ENCODE measurements around the gene KIF19. TPM values are rescaled to one million over a fixed set of nuclear protein-coding genes. Genes with fewer than 3 reads are reported as not detected.

The KIF19 gene
- total RNA-seq, 3 donors from 2014 or later = 0.73 to 7.4 (median 2.4) TPM

DNA sequence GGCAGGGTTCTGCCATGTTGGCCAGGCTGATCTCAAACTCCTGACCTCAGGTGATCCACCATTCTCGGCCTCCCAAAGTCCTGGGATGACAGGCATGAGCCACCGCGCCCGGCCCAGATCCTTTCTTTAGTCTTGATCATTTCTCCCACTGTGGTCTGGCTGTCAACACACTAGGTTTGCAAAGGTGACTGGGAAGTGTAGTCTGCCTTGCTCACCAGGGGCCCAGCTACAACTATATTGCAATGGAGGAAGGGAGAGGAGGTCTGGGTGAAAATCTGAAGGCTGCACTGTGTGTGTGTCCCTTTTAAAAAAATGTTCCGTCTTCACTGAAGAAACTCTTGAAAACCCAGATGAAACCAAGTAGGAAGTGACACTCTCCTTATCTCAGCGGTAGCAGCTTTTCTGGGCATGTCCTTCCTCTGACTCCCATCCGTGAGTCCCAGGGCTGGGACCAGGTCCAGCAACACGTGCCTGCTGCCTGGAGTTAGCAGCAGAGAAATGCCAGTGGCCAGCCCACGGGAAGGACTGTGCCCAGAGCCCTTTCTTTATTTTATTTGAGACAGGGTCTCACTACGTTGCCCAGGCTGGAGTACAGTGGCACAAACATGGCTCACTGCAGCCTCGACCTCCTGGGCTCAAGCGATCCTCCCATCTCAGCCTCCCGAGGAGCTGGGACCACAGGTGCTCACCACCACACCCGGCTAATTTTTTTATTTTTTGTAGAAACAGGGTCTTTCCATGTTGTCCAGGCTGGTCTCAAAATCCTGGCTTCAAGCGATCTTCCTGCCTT lies 17.8 kb upstream of the KIF19 start:
- DNase-seq (no peak), ATAC-seq (no peak)
- intact Hi-C loops (cut with DNase I, micrococcal nuclease) = no loop called here
- TF ChIP-seq, protein P1, sequence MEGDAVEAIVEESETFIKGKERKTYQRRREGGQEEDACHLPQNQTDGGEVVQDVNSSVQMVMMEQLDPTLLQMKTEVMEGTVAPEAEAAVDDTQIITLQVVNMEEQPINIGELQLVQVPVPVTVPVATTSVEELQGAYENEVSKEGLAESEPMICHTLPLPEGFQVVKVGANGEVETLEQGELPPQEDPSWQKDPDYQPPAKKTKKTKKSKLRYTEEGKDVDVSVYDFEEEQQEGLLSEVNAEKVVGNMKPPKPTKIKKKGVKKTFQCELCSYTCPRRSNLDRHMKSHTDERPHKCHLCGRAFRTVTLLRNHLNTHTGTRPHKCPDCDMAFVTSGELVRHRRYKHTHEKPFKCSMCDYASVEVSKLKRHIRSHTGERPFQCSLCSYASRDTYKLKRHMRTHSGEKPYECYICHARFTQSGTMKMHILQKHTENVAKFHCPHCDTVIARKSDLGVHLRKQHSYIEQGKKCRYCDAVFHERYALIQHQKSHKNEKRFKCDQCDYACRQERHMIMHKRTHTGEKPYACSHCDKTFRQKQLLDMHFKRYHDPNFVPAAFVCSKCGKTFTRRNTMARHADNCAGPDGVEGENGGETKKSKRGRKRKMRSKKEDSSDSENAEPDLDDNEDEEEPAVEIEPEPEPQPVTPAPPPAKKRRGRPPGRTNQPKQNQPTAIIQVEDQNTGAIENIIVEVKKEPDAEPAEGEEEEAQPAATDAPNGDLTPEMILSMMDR (IDR thresholded peaks at IDR 0.05) = no peak
- Histone ChIP-seq H3K4me1 (ENCODE audit: low read depth) (no peaks in the 10 kb centered on the region), H3K36me3 (ENCODE audit: low read depth) (no peaks in the 10 kb centered on the region), H3K9me3 (no peaks in the 10 kb centered on the region), H3K4me3 (no peak overlapping the region)

DNA sequence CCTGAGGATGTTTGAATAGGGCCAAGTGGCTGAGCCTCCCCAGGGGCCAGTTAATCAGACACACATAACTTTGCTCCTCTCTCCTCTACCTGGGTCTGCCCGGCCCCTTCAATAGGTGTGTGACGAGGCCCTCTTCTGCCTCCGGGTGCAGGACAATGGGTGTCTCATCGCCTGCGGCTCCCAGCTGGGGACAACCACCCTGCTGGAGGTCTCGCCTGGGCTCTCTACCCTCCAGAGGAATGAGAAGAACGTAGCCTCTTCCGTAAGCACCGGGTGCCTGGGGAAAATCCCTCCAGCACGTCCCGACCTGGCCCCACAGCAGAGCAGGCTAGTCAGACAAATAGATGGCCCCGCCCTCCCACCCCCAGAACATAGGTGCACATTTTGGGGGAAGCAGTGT lies 16.1 kb upstream of the KIF19 start:
- H3K36me3 ChIP-seq (ENCODE audit: low read depth) = no peaks in the 10 kb centered on the region

DNA sequence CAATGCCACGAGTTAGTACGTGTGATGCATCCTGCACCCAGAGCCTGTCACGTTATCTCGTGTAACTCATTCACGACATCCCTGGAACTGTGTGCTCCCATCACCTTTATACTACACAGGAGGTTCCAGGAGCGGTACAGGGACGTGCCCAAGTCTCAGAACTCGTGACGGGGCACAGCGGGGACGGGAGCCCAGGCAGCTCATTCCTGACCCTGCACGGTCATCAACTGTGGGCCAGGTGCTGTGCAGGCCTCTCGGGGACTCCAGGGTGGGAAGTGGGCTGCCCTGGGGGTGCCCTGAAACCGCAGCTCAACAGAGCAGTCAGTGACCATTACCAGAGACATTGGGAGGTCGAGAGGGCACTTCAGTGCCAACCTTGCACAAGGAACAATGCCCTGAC lies 11.1 kb upstream of the KIF19 start:
- no peaks in the 10 kb centered on the region for H3K9me3 ChIP-seq
- no peaks in the 10 kb centered on the region for H3K4me1 ChIP-seq (ENCODE audit: low read depth)
- ATAC-seq (no peak), DNase-seq (no peak)
- intact Hi-C loops (cut with DNase I, micrococcal nuclease) = no loop called here
- TF ChIP-seq, protein P1 (IDR thresholded peaks at IDR 0.05) = no peak
- no peaks in the 10 kb centered on the region for H3K36me3 ChIP-seq (ENCODE audit: low read depth)
- no peak overlapping the region for H3K4me3 ChIP-seq

More for the DNA sequence above, 16.1 kb upstream of the KIF19 start:
- Histone ChIP-seq H3K4me3 (no peak overlapping the region), H3K9me3 (no peaks in the 10 kb centered on the region), H3K4me1 (ENCODE audit: low read depth) (no peaks in the 10 kb centered on the region)
- intact Hi-C loops (cut with DNase I, micrococcal nuclease) = no loop called here
- TF ChIP-seq, protein P1 (IDR thresholded peaks at IDR 0.05) = no peak
- DNase-seq (no peak), ATAC-seq (no peak)

DNA sequence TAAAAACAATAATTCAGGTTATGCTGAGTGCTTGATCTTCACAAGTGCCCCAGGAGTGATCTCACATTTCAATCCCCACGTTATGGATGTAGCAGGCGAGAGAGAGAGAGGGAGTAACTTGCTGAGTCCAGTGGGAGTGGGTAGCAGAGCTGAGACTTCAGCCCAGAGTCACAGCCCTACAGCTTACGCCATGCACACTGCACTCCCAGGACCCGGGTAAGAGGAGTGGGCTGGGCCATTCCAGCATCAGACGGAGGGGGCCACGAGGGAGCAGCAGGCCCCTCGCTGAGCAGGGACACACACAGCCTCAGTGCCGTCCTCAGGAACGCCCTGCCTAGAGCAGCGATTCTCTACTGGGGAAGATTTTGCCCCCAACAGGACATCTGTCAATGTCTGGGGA lies 9.8 kb upstream of the KIF19 start:
- Histone ChIP-seq H3K9me3 (no peaks in the 10 kb centered on the region), H3K4me3 (no peak overlapping the region), H3K4me1 (ENCODE audit: low read depth) (no peaks in the 10 kb centered on the region), H3K36me3 (ENCODE audit: low read depth) (no peaks in the 10 kb centered on the region)
- intact Hi-C loops (cut with DNase I, micrococcal nuclease) = no loop called here
- no peak for ATAC-seq
- TF ChIP-seq, protein P1 (IDR thresholded peaks at IDR 0.05) = no peak
- no peak for DNase-seq

DNA sequence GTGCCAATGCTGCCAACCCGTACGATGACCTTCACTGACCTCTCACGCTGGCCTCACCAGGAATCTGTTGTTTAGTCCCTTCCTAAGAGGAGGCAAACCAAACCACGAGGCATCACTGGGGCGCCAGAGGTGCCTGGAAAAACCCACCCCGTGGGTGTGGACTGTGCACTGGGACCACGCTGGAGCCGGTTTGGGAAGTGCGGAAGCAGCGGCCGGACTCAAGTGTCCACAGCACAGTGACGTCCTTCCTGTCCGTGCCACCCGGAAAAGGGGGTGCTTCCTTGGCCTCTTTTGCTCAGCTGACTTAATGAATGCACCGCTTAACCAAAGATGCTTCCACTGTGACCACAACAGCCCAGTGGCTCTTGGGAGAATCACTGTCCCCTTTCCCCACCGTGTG lies 9.0 kb upstream of the KIF19 start:
- TF ChIP-seq, protein P1 (IDR thresholded peaks at IDR 0.05) = no peak
- H3K4me1 ChIP-seq (ENCODE audit: low read depth) = no peaks in the 10 kb centered on the region
- ATAC-seq (no peak), DNase-seq (no peak)
- H3K4me3 ChIP-seq = no peak overlapping the region
- no peaks in the 10 kb centered on the region for H3K36me3 ChIP-seq (ENCODE audit: low read depth)
- H3K9me3 ChIP-seq = no peaks in the 10 kb centered on the region
- intact Hi-C loops (cut with DNase I, micrococcal nuclease) = no loop called here

Data from mucosa of descending colon (tissue), 3 donors.